Liver (tissue), 3 donors: ENCODE results near the gene ARHGAP40.

Experiments
- CTCF ChIP-seq: fragments of 150-350 bp; IDR thresholded peaks from 2 replicates; pipeline ENCODE4 v1.5.1; 2017; ENCODE audit warnings: improper control_type of control experiment, low read depth, low read length; ENCODE audit not compliant: missing input control
- JUND ChIP-seq, 2 donors: IDR thresholded peaks; 2 replicates each; pipeline ENCODE4 v1.6.1; 2016; ENCODE audit warnings: antibody characterized with exemption in 2 of 2
- TAF1 ChIP-seq: conservative IDR thresholded peaks from 2 replicates; pipeline ENCODE4 v1.6.1; 2016; ENCODE audit warnings: antibody characterized with exemption, mild to moderate bottlenecking
- donor health status: healthy.
- donor health status: healthy.

- TF ChIP-seq CTCF: no peak
- no peak for TF ChIP-seq JUND (IDR thresholded peaks at IDR 0.05)
- no peak for TF ChIP-seq TAF1
Measured at GRCh38 chr20:38617830-38618196, 16.2 kb downstream of the ARHGAP40 start.
